GM19467 (cell line): Measurements from ENCODE around the gene NXPH3.

Source experiments
- ATAC-seq: cut with Tn5 transposase; IDR thresholded peaks from one replicate; pipeline ENCODE4 v1.9.1; 2021; ENCODE audit warnings: mild to moderate bottlenecking, moderate library complexity; ENCODE audit not compliant: unreplicated experiment

Gene NXPH3

GRCh38 chr17:49588726-49589576 is 13.3 kb downstream of the NXPH3 start:
- no peak for ATAC-seq

GRCh38 chr17:49589577-49589927 is 13.9 kb downstream of the NXPH3 start:
- ATAC-seq, result no peak

- no peak for ATAC-seq
Measured at GRCh38 chr17:49590874-49591273, 15.2 kb downstream of the NXPH3 start.

- ATAC-seq, result no peak
Measured at GRCh38 chr17:49592263-49592662, 16.6 kb downstream of the NXPH3 start.

GRCh38 chr17:49595328-49595727 is 19.7 kb downstream of the NXPH3 start:
- ATAC-seq, result no peak

GRCh38 chr17:49595980-49596379 is 20.3 kb downstream of the NXPH3 start:
- no peak for ATAC-seq

- ATAC-seq, result no peak
Measured at GRCh38 chr17:49596613-49597244, 21.1 kb downstream of the NXPH3 start.

- no peak for ATAC-seq
Measured at GRCh38 chr17:49597436-49597835, 21.8 kb downstream of the NXPH3 start.

GRCh38 chr17:49597928-49598655 is 22.4 kb downstream of the NXPH3 start:
- ATAC-seq, result no peak

- ATAC-seq, result no peak
Measured at GRCh38 chr17:49598918-49599317, 23.2 kb downstream of the NXPH3 start.

GRCh38 chr17:49600949-49601348 is 25.3 kb downstream of the NXPH3 start:
- no peak for ATAC-seq

- ATAC-seq, result no peak
Measured at GRCh38 chr17:49602783-49603182, 27.1 kb downstream of the NXPH3 start.

GRCh38 chr17:49603238-49603637 is 27.6 kb downstream of the NXPH3 start:
- ATAC-seq, result no peak

- ATAC-seq, result no peak
Measured at GRCh38 chr17:49603720-49604119, 28.0 kb downstream of the NXPH3 start.

- no peak for ATAC-seq
Measured at GRCh38 chr17:49604314-49604869, 28.7 kb downstream of the NXPH3 start.

GRCh38 chr17:49610883-49611584 is 35.4 kb downstream of the NXPH3 start:
- ATAC-seq, result no peak

GRCh38 chr17:49612726-49613125 is 37.1 kb downstream of the NXPH3 start:
- ATAC-seq, result no peak

GRCh38 chr17:49613182-49613800 is 37.6 kb downstream of the NXPH3 start:
- ATAC-seq, result no peak

- no peak for ATAC-seq
Measured at GRCh38 chr17:49616086-49616485, 40.4 kb downstream of the NXPH3 start.

- no peak for ATAC-seq
Measured at GRCh38 chr17:49616601-49617131, 41.0 kb downstream of the NXPH3 start.
